ENCODE data around the gene TECTB.

DNA sequence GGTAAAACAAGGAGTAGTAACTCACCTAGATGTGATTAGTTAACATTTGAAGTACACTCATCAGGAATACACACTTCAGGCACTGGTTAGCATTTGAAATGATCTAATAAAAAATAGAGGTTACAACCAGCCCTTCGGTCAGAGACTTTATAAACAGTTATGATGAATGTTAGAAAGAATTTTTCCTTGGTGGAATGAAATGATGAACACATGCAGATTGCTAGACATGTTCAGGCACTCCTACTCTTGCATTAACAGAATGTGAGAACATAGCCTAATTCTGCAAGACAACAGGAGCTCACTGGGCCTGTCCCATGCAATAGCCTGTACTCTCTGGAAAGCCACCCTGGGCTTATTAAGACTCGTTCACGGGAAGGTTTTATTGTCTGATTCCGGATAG lies 47.3 kb upstream of the TECTB start:
- TF ChIP-seq, protein P1, sequence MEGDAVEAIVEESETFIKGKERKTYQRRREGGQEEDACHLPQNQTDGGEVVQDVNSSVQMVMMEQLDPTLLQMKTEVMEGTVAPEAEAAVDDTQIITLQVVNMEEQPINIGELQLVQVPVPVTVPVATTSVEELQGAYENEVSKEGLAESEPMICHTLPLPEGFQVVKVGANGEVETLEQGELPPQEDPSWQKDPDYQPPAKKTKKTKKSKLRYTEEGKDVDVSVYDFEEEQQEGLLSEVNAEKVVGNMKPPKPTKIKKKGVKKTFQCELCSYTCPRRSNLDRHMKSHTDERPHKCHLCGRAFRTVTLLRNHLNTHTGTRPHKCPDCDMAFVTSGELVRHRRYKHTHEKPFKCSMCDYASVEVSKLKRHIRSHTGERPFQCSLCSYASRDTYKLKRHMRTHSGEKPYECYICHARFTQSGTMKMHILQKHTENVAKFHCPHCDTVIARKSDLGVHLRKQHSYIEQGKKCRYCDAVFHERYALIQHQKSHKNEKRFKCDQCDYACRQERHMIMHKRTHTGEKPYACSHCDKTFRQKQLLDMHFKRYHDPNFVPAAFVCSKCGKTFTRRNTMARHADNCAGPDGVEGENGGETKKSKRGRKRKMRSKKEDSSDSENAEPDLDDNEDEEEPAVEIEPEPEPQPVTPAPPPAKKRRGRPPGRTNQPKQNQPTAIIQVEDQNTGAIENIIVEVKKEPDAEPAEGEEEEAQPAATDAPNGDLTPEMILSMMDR (IDR thresholded peaks at IDR 0.05), result no peak
- no peak for TF ChIP-seq POLR2A (IDR thresholded peaks at IDR 0.05)
- TF ChIP-seq EP300 (IDR thresholded peaks at IDR 0.05), result no peak
